Epithelial cell of esophagus (primary cell): ENCODE results near the gene GDF10.

Source experiments
- DNase-seq: peaks from one replicate; pipeline ENCODE4 v3.0.0; 2010; ENCODE audit warnings: low read depth
- H3K4me3 ChIP-seq: 2 replicates; pipeline ENCODE4 v1.5.1; 2011; ENCODE audit warnings: mild to moderate bottlenecking, low read length, control low read depth
- TF ChIP-seq, protein P1 (sequence below): IDR thresholded peaks from 2 replicates; pipeline ENCODE4 v1.5.1; 2011; ENCODE audit warnings: low read depth, mild to moderate bottlenecking, low read length, control low read depth, inconsistent platforms; ENCODE audit not compliant: insufficient read depth; ENCODE audit errors: missing control alignments

Gene GDF10

DNA sequence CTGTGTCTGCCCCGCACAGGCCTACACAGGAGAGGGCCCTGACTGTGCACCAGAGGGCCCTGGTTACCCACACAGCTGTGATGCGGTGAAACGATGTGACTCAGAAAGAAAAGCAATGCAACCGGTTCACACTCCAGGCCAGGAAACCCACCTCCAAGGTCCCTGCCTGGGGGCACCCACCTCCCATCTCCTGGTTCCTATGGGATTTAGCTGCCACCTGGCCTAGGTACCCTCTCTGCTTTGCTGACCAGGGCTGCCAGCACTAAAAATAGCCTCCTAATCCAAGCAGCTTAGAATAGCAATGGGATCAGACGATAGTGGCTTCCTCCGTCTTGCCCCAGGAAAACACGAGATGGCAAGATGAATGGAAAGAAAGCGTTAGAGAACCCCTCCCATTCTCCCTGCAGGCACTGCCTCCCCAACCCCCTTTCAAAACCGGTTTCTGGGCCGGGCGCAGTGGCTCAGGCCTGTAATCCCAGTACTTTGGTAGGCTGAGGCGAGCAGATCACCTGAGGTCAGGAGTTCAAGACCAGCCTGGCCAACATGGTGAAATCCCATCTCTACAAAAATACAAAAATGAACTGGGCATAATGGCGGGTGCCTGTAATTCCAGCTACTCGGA lies 60.5 kb downstream of the GDF10 start:
- TF ChIP-seq, protein P1, sequence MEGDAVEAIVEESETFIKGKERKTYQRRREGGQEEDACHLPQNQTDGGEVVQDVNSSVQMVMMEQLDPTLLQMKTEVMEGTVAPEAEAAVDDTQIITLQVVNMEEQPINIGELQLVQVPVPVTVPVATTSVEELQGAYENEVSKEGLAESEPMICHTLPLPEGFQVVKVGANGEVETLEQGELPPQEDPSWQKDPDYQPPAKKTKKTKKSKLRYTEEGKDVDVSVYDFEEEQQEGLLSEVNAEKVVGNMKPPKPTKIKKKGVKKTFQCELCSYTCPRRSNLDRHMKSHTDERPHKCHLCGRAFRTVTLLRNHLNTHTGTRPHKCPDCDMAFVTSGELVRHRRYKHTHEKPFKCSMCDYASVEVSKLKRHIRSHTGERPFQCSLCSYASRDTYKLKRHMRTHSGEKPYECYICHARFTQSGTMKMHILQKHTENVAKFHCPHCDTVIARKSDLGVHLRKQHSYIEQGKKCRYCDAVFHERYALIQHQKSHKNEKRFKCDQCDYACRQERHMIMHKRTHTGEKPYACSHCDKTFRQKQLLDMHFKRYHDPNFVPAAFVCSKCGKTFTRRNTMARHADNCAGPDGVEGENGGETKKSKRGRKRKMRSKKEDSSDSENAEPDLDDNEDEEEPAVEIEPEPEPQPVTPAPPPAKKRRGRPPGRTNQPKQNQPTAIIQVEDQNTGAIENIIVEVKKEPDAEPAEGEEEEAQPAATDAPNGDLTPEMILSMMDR = no peak
- peak; percentile 21 for DNase-seq
- no peak overlapping the region for H3K4me3 ChIP-seq

DNA sequence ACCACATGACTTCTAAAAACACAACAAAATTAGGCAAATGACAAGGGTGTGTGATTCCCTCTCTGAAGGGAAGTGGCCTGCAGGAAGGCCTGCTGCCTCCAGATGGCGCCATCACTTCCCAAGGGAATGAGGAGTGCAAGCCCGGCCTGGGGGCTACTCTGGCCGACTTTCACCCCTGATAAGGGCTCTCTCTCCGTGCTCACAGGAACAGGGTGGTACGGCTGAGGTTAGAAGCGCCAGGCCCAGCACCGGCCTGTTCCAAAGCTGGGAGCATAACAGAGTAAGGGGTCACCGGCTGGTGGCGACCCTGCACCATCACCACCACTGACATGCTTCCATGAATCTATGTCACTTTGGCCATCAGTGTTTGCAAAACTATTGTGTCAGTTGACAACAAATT lies 61.3 kb downstream of the GDF10 start:
- no peak overlapping the region for H3K4me3 ChIP-seq
- TF ChIP-seq, protein P1 = peak; percentile 84
- peak; percentile 48 for DNase-seq

DNA sequence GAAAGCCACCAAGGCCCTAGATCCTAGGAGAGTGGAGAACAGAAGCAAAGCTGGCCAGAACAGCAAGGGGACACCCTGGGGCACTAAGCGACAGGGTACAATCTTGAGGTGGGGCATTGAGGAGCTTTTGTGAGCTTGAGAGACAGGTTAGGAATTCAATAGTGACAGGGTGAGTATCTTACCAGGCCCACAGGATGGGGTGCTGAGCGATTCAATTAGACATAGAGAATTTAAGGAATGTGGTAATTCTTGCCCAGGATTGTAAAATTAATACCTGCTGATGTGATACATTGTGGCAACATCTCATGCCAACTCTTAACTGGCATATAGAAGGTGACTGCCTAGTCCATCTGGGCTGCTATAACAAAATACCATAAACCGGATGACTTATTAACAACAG lies 62.2 kb downstream of the GDF10 start:
- DNase-seq = peak; percentile 38
- TF ChIP-seq, protein P1 = no peak
- no peak overlapping the region for H3K4me3 ChIP-seq
